ENCODE results near the gene KL.

GRCh38 chr13:32976912-32977311, 39.3 kb upstream of the KL start:
- TF ChIP-seq CTCF (IDR thresholded peaks at IDR 0.05) (no peak), POLR2AphosphoS5 (IDR thresholded peaks at IDR 0.05; ENCODE audit: low read depth, low read length) (no peak), TCF7L2 (IDR thresholded peaks at IDR 0.05; ENCODE audit: low read depth, low read length) (no peak), SIN3A (IDR thresholded peaks at IDR 0.05; ENCODE audit: borderline replicate concordance, insufficient read depth, low read depth, low read length) (no peak)

All from Panc1 (cell line).